Measurements from ENCODE around the gene C14orf93.

C14orf93 gene

DNA sequence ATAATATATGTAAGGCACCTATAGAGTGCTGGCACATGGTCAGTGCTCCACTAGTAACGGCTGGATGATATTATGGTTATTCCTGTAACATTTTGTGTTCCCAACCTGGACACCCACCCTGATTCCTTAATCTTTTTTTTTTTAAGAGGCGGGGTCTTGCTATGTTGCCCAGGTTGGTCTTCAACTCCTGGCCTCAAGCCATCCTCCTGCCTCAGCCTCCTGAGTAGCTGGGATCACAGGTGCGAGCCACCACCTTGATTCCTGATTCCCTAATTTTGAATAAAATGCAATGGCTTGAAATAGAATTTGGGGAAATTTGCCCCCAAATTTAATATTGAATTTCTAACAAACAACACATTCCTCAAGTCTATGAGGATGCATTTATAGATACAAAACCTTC, 7.4 kb downstream of the C14orf93 start:
- H3K36me3 Mint-ChIP-seq (ENCODE audit: low read depth), result no peaks in the 10 kb centered on the region
- no peaks in the 10 kb centered on the region for H3K9me3 Mint-ChIP-seq

DNA sequence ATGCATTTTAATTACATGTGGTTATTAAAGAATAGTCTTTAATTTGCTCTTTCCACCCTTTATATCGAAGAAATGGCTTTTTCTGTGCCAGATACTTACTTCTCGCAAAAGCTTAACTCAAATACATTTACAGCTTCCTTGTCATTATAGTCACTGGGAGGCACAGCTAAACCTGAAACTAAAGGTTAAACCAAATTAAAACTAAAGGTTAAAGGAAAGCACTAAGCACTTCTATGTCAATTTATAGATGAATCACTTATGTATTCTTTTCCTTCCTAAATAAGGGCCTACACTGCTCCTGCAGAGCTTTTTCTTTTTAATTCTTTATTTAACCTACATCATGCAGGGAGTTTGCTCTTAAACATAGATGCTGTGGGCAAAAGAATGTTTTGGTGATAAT, 9.1 kb downstream of the C14orf93 start:
- Mint-ChIP-seq H3K27me3 (ENCODE audit: low read depth) (no peaks in the 10 kb centered on the region), H3K9me3 (no peaks in the 10 kb centered on the region), H3K4me1 (peaks cover 10% of the 10 kb centered on the region)

More for the DNA sequence above, 7.4 kb downstream of the C14orf93 start:
- Mint-ChIP-seq H3K4me3 (no peak overlapping the region), H3K4me1 (peaks cover 25% of the 10 kb centered on the region), H3K27me3 (ENCODE audit: low read depth) (no peaks in the 10 kb centered on the region), H3K27ac (no peak overlapping the region)
- TF ChIP-seq, protein P1, sequence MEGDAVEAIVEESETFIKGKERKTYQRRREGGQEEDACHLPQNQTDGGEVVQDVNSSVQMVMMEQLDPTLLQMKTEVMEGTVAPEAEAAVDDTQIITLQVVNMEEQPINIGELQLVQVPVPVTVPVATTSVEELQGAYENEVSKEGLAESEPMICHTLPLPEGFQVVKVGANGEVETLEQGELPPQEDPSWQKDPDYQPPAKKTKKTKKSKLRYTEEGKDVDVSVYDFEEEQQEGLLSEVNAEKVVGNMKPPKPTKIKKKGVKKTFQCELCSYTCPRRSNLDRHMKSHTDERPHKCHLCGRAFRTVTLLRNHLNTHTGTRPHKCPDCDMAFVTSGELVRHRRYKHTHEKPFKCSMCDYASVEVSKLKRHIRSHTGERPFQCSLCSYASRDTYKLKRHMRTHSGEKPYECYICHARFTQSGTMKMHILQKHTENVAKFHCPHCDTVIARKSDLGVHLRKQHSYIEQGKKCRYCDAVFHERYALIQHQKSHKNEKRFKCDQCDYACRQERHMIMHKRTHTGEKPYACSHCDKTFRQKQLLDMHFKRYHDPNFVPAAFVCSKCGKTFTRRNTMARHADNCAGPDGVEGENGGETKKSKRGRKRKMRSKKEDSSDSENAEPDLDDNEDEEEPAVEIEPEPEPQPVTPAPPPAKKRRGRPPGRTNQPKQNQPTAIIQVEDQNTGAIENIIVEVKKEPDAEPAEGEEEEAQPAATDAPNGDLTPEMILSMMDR (IDR thresholded peaks at IDR 0.05; ENCODE audit: unreplicated experiment in 3 of 3), result no peak

GRCh38 chr14:22998329-22999012, 11.5 kb downstream of the C14orf93 start:
- Mint-ChIP-seq H3K36me3 (ENCODE audit: low read depth) (no peaks in the 10 kb centered on the region), H3K27me3 (ENCODE audit: low read depth) (no peaks in the 10 kb centered on the region), H3K4me3 (peak overlapping the region in 1 of 3 experiments; percentile 13), H3K27ac (no peak overlapping the region), H3K9me3 (no peaks in the 10 kb centered on the region), H3K4me1 (peaks cover 19% of the 10 kb centered on the region)
- TF ChIP-seq, protein P1 (IDR thresholded peaks at IDR 0.05; ENCODE audit: unreplicated experiment in 3 of 3), result no peak

More for the DNA sequence above, 9.1 kb downstream of the C14orf93 start:
- no peak overlapping the region for H3K27ac Mint-ChIP-seq
- no peaks in the 10 kb centered on the region for H3K36me3 Mint-ChIP-seq (ENCODE audit: low read depth)
- H3K4me3 Mint-ChIP-seq, result no peak overlapping the region
- TF ChIP-seq, protein P1 (IDR thresholded peaks at IDR 0.05; ENCODE audit: unreplicated experiment in 3 of 3), result no peak

GRCh38 chr14:22997676-22998323, 12.1 kb downstream of the C14orf93 start:
- TF ChIP-seq, protein P1 (IDR thresholded peaks at IDR 0.05; ENCODE audit: unreplicated experiment in 3 of 3), result no peak

DNA sequence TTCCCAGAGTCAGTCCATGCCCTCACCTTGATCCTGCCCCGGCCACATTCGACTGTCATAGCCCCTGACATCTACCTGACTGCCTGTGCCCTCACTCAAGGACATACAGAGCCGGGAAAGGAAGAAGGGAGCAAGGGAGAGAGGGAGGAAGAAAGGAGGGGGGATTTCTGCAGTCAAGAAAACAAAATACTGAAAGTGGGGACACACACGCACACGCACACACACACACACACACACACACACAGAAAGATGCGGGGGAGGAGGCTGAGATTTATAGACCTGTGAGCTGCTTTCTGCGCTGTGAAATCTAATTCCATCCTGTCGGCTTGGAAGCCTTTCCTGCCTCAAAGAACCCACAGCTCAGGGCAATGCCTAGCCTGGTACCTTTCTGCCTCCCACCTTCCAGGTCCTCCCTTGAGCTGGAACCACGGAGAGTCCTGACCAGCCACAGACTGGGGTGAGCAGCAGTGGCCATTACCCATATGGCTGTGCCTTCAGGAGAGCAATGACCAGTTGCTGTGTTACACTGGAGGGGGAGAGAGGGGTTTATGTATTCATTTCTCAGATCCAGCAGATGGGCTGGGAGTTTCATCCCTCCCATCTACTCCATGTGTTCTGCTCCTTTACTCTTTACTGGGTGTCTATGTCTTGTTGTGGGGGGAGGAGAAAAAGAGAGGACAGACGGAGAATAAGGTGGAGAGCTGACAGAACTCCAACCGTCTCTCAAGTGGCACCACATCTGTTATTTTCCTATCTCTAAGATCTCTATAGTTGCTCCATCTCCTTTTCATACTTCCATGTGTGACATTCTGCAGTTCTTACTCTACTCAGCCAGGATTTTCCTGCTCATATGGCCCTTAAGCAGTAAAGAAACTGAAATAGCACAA, 12.9 kb downstream of the C14orf93 start:
- no peak overlapping the region for H3K4me3 Mint-ChIP-seq
- no peaks in the 10 kb centered on the region for H3K27me3 Mint-ChIP-seq (ENCODE audit: low read depth)
- H3K27ac Mint-ChIP-seq, result no peak overlapping the region
- H3K36me3 Mint-ChIP-seq (ENCODE audit: low read depth), result peaks cover 4% of the 10 kb centered on the region
- TF ChIP-seq, protein P1 (IDR thresholded peaks at IDR 0.05; ENCODE audit: unreplicated experiment in 3 of 3), result no peak
- no peaks in the 10 kb centered on the region for H3K9me3 Mint-ChIP-seq
- H3K4me1 Mint-ChIP-seq, result peaks cover 23% of the 10 kb centered on the region

More at GRCh38 chr14:22997676-22998323, 12.1 kb downstream of the C14orf93 start:
- peaks cover 23% of the 10 kb centered on the region for H3K4me1 Mint-ChIP-seq
- peaks cover 4% of the 10 kb centered on the region for H3K36me3 Mint-ChIP-seq (ENCODE audit: low read depth)
- no peak overlapping the region for H3K4me3 Mint-ChIP-seq
- no peak overlapping the region for H3K27ac Mint-ChIP-seq
- no peaks in the 10 kb centered on the region for H3K9me3 Mint-ChIP-seq
- H3K27me3 Mint-ChIP-seq (ENCODE audit: low read depth), result no peaks in the 10 kb centered on the region
